Hepatocyte (in vitro differentiated cells): ENCODE measurements around the gene CARMIL1. TPM values are rescaled to one million over a fixed set of nuclear protein-coding genes. Genes with fewer than 3 reads are reported as not detected.

Experiments
- DNase-seq: peaks from one replicate; pipeline ENCODE4 v3.0.0-alpha.2; 2016; ENCODE audit warnings: low spot score
- H2AFZ ChIP-seq: fragments of 200-600 bp; sonication (generic); 2 replicates; pipeline ENCODE4 v1.6.0; 2016; ENCODE audit warnings: antibody characterized with exemption, mild to moderate bottlenecking
- H3K27ac ChIP-seq: fragments of 200-600 bp; sonication (generic); 2 replicates; pipeline ENCODE4 v1.5.1; 2016; ENCODE audit warnings: mild to moderate bottlenecking
- H3K27me3 ChIP-seq: fragments of 200-600 bp; sonication (generic); 2 replicates; pipeline ENCODE4 v1.6.1; 2016
- H3K36me3 ChIP-seq: fragments of 200-600 bp; sonication (generic); replicated peaks from 2 replicates; pipeline ENCODE4 v1.5.1; 2016; ENCODE audit warnings: low read depth; ENCODE audit not compliant: insufficient read depth
- H3K4me1 ChIP-seq: fragments of 200-600 bp; sonication (generic); 2 replicates; pipeline ENCODE4 v1.5.1; 2016; ENCODE audit warnings: mild to moderate bottlenecking, moderate library complexity; ENCODE audit not compliant: insufficient read depth
- H3K4me2 ChIP-seq: fragments of 200-600 bp; sonication (generic); 2 replicates; pipeline ENCODE4 v1.6.0; 2016
- H3K4me3 ChIP-seq: fragments of 200-600 bp; sonication (generic); 2 replicates; pipeline ENCODE4 v1.5.1; 2016; ENCODE audit warnings: mild to moderate bottlenecking
- H3K79me2 ChIP-seq: fragments of 200-600 bp; sonication (generic); 2 replicates; pipeline ENCODE4 v1.6.0; 2017; ENCODE audit warnings: mild to moderate bottlenecking
- H3K9me2 ChIP-seq: fragments of 200-600 bp; sonication (generic); replicated peaks from 2 replicates; pipeline ENCODE4 v1.6.0; 2017; ENCODE audit warnings: mild to moderate bottlenecking; ENCODE audit not compliant: insufficient read depth
- H3K9me3 ChIP-seq: fragments of 200-600 bp; sonication (generic); 2 replicates; pipeline ENCODE4 v1.5.1; 2016; ENCODE audit warnings: low read depth, mild to moderate bottlenecking
- H4K20me1 ChIP-seq: fragments of 200-600 bp; sonication (generic); 2 replicates; pipeline ENCODE4 v1.6.0; 2016; ENCODE audit warnings: mild to moderate bottlenecking; ENCODE audit not compliant: insufficient read depth, poor library complexity, severe bottlenecking
- CTCF ChIP-seq: fragments of 200-600 bp; sonication (generic); IDR thresholded peaks from 2 replicates; pipeline ENCODE4 v1.5.1; 2016; ENCODE audit warnings: antibody characterized with exemption, mild to moderate bottlenecking; ENCODE audit not compliant: poor library complexity
- EZH2 ChIP-seq: fragments of 200-600 bp; sonication (generic); IDR thresholded peaks from 2 replicates; pipeline ENCODE4 v1.6.1; 2016; ENCODE audit warnings: antibody characterized with exemption, mild to moderate bottlenecking, borderline replicate concordance
- EZH2phosphoT487 ChIP-seq: fragments of 200-600 bp; sonication (generic); IDR thresholded peaks from one replicate; pipeline ENCODE4 v1.6.1; 2018; ENCODE audit warnings: antibody characterized with exemption, mild to moderate bottlenecking, low read depth, moderate library complexity; ENCODE audit not compliant: unreplicated experiment, severe bottlenecking
- WGBS: methylation state at CpG from one replicate; pipeline ENCODE4 v1.1.6; 2016; ENCODE audit warnings: low lambda C conversion rate; ENCODE audit errors: missing lambda C conversion rate; 5-methylcytosine and 5-hydroxymethylcytosine counted together
- polyA plus RNA-seq: library from polyadenylated mRNA; unstranded; fragments of >200 nt; fragmentation: Nextera tagmentation; extraction: Ambion mirVana; gene quantifications from 2 replicates; pipeline ENCODE4 v1.2.1, GENCODE V29; 2016
- total RNA-seq: library from RNA; depleted of rRNA; stranded (reverse); fragments of >200 nt; gene quantifications from 2 replicates; pipeline ENCODE4 v1.2.3, GENCODE V29; 2014

Gene CARMIL1
- total and polyA plus RNA-seq, 2 experiments from 2014 or later: 19.5 to 40.6 TPM

DNA sequence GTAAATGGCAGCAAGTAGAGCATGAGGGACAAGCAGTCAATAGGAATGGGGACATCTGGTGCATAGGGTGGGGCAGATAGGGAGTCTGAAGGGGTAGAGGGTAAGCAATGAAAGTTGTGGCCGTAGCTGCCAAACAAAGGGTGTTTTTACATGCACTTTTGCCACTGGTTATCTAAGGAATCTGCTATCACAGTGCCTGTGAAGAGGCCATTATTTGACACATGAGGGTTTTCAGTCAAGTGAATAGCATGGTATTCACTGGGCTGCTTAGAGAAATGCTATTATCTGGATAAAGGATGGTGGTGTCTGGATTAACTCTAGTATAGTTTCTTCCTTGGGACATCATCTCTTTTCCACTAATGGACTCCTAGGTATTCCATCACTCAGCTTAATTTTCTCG, 118.2 kb downstream of the CARMIL1 start:
- H2AFZ ChIP-seq: no peak overlapping the region
- H3K9me2 ChIP-seq: no peaks in the 10 kb centered on the region
- no peaks in the 10 kb centered on the region for H3K27me3 ChIP-seq
- H3K4me1 ChIP-seq: no peaks in the 10 kb centered on the region
- peaks cover 95% of the 10 kb centered on the region for H3K79me2 ChIP-seq
- no peak overlapping the region for H3K27ac ChIP-seq
- H4K20me1 ChIP-seq: peaks cover 10% of the 10 kb centered on the region
- WGBS: 68% methylated on average over 2 of the region's 2 CpGs
- no peak overlapping the region for H3K4me3 ChIP-seq
- DNase-seq: no peak
- TF ChIP-seq CTCF (no peak), EZH2phosphoT487 (no peak), EZH2 (no peak)
- no peaks in the 10 kb centered on the region for H3K9me3 ChIP-seq
- no peak overlapping the region for H3K4me2 ChIP-seq
- no peaks in the 10 kb centered on the region for H3K36me3 ChIP-seq

- Histone ChIP-seq H3K9me2 (no peaks in the 10 kb centered on the region), H3K27ac (no peak overlapping the region), H4K20me1 (peaks cover 7% of the 10 kb centered on the region), H2AFZ (no peak overlapping the region), H3K4me1 (no peaks in the 10 kb centered on the region), H3K9me3 (no peaks in the 10 kb centered on the region), H3K4me3 (no peak overlapping the region), H3K79me2 (peaks cover 91% of the 10 kb centered on the region), H3K27me3 (no peaks in the 10 kb centered on the region), H3K4me2 (no peak overlapping the region), H3K36me3 (no peaks in the 10 kb centered on the region)
- 90% methylated on average over 5 of the region's 5 CpGs for WGBS
- DNase-seq: no peak
- TF ChIP-seq EZH2 (no peak), CTCF (no peak), EZH2phosphoT487 (no peak)
These were observed 120.7 kb downstream of the CARMIL1 start for GRCh38 chr6:25399885-25400284.

- Histone ChIP-seq H3K4me2 (no peak overlapping the region), H2AFZ (no peak overlapping the region), H3K4me3 (no peak overlapping the region), H3K36me3 (no peaks in the 10 kb centered on the region), H3K4me1 (no peaks in the 10 kb centered on the region), H3K9me2 (no peaks in the 10 kb centered on the region), H3K9me3 (no peaks in the 10 kb centered on the region), H4K20me1 (peaks cover 17% of the 10 kb centered on the region), H3K27me3 (no peaks in the 10 kb centered on the region), H3K79me2 (peaks cover 91% of the 10 kb centered on the region), H3K27ac (no peak overlapping the region)
- no peak for DNase-seq
- 94% methylated on average over 5 of the region's 5 CpGs for WGBS
- no peak for TF ChIP-seq EZH2
- TF ChIP-seq EZH2phosphoT487: no peak
- TF ChIP-seq CTCF: no peak
These were observed 122.5 kb downstream of the CARMIL1 start for GRCh38 chr6:25401711-25402110.

- Histone ChIP-seq H4K20me1 (peaks cover 17% of the 10 kb centered on the region), H3K4me3 (no peak overlapping the region), H3K36me3 (no peaks in the 10 kb centered on the region), H3K4me2 (no peak overlapping the region), H3K27me3 (no peaks in the 10 kb centered on the region), H3K79me2 (peaks cover 90% of the 10 kb centered on the region), H3K9me2 (no peaks in the 10 kb centered on the region), H3K4me1 (no peaks in the 10 kb centered on the region), H3K9me3 (no peaks in the 10 kb centered on the region), H3K27ac (no peak overlapping the region), H2AFZ (no peak overlapping the region)
- WGBS: 69% methylated on average over 4 of the region's 4 CpGs
- DNase-seq: no peak
- no peak for TF ChIP-seq CTCF
- no peak for TF ChIP-seq EZH2
- no peak for TF ChIP-seq EZH2phosphoT487
These were observed 123.0 kb downstream of the CARMIL1 start for GRCh38 chr6:25402125-25402524.
